Activated naive CD4-positive, alpha-beta T cell treated with anti-CD3 and anti-CD28 coated beads for 36 hours (primary cell): ENCODE measurements around the gene GEMIN8. TPM values are rescaled to one million over a fixed set of nuclear protein-coding genes. Genes with fewer than 3 reads are reported as not detected.

ENCODE experiments used
- CTCF ChIA-PET: fragments of 350-600 bp; sonication (Branson Sonifier 250); formaldehyde crosslinking; loops from one replicate; lab custom pipeline; 2021; ENCODE audit warnings: antibody characterized with exemption; lab: Charles Lee
- DNase-seq: peaks from one replicate; pipeline ENCODE4 v3.0.0-alpha.2; 2020
- H3K27ac Mint-ChIP-seq: one replicate; pipeline ENCODE4 v1.8.0; 2021; ENCODE audit warnings: mild to moderate bottlenecking, mixed read lengths
- H3K27me3 Mint-ChIP-seq: one replicate; pipeline ENCODE4 v1.8.0; 2021; ENCODE audit warnings: low read depth, mixed read lengths
- H3K36me3 Mint-ChIP-seq: one replicate; pipeline ENCODE4 v1.8.0; 2021; ENCODE audit warnings: low read depth, mixed read lengths
- H3K4me1 Mint-ChIP-seq: one replicate; pipeline ENCODE4 v1.8.0; 2021; ENCODE audit warnings: low read depth, mixed read lengths
- H3K4me3 Mint-ChIP-seq: one replicate; pipeline ENCODE4 v1.8.0; 2021; ENCODE audit warnings: mild to moderate bottlenecking, moderate library complexity, mixed read lengths
- H3K9me3 Mint-ChIP-seq: one replicate; pipeline ENCODE4 v1.8.0; 2021; ENCODE audit warnings: mixed read lengths
- intact Hi-C: fragments of 100-400 bp; cut with micrococcal nuclease; formaldehyde crosslinking; loops from one replicate; pipeline ENCODE4 v1.15.1; 2023
- total RNA-seq, 2 experiments: library from RNA; stranded (reverse); gene quantifications; one replicate each; pipeline ENCODE4 v1.2.3, GENCODE V29; 2021

Gene GEMIN8
- total RNA-seq, 2 experiments from 2014 or later = 4.7 to 5.1 TPM

DNA sequence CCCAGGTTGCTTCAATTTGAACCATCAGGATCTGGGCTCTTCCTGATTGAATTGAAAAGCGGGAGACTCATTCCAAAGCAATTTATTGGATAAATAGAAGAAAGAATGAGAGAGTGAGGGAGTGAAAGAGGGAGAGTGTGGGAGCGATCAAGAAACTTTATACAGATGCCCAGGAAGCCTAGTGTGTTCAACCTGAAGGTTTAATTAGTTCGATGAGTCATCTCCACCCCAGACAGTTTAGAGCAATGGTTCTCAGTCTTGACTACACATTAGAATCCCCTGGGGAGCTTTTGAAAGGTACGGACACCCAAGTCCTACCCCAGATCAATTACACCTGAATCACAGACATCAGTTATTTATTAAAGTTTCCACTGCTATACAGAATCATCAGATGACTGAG lies 61.5 kb downstream of the GEMIN8 start:
- no peak overlapping the region for H3K4me3 Mint-ChIP-seq
- no peaks in the 10 kb centered on the region for H3K4me1 Mint-ChIP-seq
- CTCF ChIA-PET = no interaction called here
- H3K9me3 Mint-ChIP-seq = no peaks in the 10 kb centered on the region
- H3K36me3 Mint-ChIP-seq = no peaks in the 10 kb centered on the region
- DNase-seq = no peak
- intact Hi-C loops = no loop called here
- H3K27ac Mint-ChIP-seq = no peak overlapping the region
- no peaks in the 10 kb centered on the region for H3K27me3 Mint-ChIP-seq

DNA sequence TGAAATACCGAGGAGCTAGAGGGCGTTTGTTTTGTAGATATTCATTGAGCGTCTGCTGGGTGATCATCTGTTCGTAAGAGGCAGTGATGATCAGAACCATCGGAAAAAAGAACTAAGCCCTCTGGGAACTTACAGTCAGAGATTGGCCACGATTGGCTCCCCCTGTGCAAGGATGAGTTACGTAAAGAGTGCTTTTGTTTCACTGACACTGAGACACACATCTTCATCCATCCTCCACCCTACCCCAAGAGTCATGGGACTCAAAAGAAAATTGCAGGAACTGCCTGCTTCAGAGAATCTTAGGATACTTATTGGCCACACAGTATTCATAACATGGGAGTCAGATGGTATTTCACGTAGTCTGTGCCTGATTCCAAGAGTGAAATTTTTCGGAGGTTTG lies 62.1 kb downstream of the GEMIN8 start:
- Mint-ChIP-seq H3K27ac (no peak overlapping the region), H3K4me3 (no peak overlapping the region), H3K9me3 (no peaks in the 10 kb centered on the region), H3K27me3 (no peaks in the 10 kb centered on the region), H3K36me3 (no peaks in the 10 kb centered on the region), H3K4me1 (no peaks in the 10 kb centered on the region)
- CTCF ChIA-PET = no interaction called here
- DNase-seq = no peak
- intact Hi-C loops = no loop called here

DNA sequence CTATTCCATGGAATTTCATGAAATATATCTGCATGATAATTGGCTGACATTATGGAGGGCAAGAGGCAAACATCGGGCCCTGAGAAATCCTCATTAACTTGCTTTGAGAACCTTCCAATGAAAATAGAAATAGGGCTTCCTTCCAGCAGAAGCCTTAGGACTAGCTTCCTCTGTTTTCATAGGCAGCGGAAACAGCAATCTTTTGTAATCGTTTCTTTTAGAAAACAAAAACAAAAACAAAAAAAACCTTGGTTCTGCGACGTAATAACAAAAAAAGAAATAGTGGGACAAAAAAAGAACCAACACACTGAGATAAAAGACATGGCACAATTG lies 62.9 kb downstream of the GEMIN8 start:
- Mint-ChIP-seq H3K27me3 (no peaks in the 10 kb centered on the region), H3K4me1 (no peaks in the 10 kb centered on the region), H3K9me3 (no peaks in the 10 kb centered on the region), H3K36me3 (no peaks in the 10 kb centered on the region), H3K4me3 (no peak overlapping the region), H3K27ac (no peak overlapping the region)
- CTCF ChIA-PET = no interaction called here
- no peak for DNase-seq
- intact Hi-C loops = no loop called here

DNA sequence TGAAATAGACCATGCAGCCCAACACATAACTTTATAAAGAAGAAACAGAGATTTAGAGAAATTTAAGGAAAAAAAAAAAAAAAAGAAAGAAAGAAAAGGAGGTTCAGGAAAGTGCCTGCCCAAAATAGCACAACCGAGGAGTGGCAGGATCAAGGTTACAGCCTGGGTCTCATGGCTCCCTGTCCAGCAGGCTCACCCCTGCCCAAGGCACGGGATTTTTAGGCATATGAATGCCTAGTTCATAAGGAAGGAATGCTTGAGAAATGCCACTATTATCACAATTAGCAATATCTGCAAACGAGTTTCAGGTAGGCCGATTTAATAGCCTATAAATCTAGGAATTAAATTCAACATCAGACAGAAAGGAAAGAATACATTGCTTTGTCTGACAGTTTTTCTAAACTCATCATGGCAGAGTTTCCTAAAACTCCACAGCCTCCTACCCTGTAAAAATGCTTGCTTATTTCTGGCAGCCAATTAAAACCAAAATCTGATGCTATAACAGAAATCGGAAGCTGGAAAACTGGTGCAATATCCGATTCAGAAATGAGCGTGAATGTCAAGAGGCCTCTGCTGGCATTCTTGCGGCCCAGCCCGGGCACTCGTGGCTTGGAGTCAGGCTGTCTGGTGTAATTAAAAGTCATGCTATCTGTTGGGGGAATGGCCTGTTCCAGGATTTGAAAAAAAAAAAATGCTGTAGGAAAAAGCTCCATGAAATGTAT lies 63.5 kb downstream of the GEMIN8 start:
- Mint-ChIP-seq H3K27me3 (no peaks in the 10 kb centered on the region), H3K9me3 (no peaks in the 10 kb centered on the region), H3K4me3 (no peak overlapping the region), H3K36me3 (no peaks in the 10 kb centered on the region), H3K4me1 (no peaks in the 10 kb centered on the region), H3K27ac (no peak overlapping the region)
- DNase-seq = no peak
- CTCF ChIA-PET = no interaction called here
- intact Hi-C loops = no loop called here

DNA sequence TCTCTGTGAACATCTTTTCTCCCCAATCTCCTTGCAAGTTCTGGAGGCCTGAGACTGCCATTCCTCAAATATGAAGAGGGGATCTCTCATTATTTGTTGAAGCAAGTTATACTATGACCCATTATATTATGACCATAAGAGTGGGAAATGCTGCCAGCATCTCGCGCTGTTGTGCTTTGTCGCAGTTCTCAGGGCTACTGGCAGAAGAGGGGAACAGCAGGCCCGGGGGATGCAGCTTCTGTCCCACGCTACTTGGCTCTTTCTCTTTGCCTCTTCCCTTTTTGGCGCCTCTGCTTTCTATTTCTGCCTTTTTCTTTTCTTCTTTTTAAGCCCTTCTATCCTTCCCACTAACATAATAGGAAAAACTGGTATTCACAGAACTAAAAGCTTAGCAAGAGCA lies 64.2 kb downstream of the GEMIN8 start:
- no peak overlapping the region for H3K27ac Mint-ChIP-seq
- H3K9me3 Mint-ChIP-seq = no peaks in the 10 kb centered on the region
- H3K27me3 Mint-ChIP-seq = no peaks in the 10 kb centered on the region
- no peaks in the 10 kb centered on the region for H3K36me3 Mint-ChIP-seq
- CTCF ChIA-PET = no interaction called here
- no peak overlapping the region for H3K4me3 Mint-ChIP-seq
- intact Hi-C loops = no loop called here
- DNase-seq = no peak
- no peaks in the 10 kb centered on the region for H3K4me1 Mint-ChIP-seq

DNA sequence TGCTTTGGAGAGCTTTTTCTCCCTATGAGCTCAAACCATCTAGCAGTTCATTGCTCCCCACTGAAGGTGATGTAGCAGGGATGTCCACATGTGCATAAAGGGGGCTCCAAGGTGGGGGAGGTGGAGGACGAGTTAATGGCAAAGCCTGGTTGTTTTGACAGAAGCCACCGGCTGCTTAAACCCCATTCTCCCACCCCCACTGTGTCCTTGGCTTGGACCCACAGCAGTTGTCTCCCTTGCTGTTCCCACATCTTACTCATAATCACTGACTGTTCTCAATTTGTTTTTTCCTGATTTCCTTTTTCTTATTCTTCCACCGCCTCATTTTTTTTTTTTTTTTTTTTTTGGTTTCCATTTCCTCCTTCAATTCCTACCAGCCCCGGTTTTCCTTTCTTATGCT lies 72.7 kb downstream of the GEMIN8 start:
- Mint-ChIP-seq H3K4me3 (no peak overlapping the region), H3K9me3 (no peaks in the 10 kb centered on the region), H3K4me1 (no peaks in the 10 kb centered on the region), H3K27ac (no peak overlapping the region), H3K27me3 (no peaks in the 10 kb centered on the region), H3K36me3 (peaks cover 2% of the 10 kb centered on the region)
- DNase-seq = no peak
- CTCF ChIA-PET = no interaction called here
- intact Hi-C loops = no loop called here

Other genes starting within 250 kb of the GEMIN8 start
- gene GPM6B, start 212.8 kb downstream of the GEMIN8 start, total RNA-seq = not detected